GM10248 (cell line): ENCODE data around the gene PDE4D.

Source experiments
- CTCF ChIA-PET: fragments of 300-600 bp; sonication (Branson Sonifier 250); formaldehyde crosslinking; extraction: SDS; loops from one replicate; lab custom pipeline; 2021; ENCODE audit warnings: antibody characterized with exemption; lab: Yijun Ruan, JAX
- POLR2A ChIA-PET: fragments of 350-650 bp; sonication (Branson Sonifier 250); formaldehyde crosslinking; extraction: SDS; loops from one replicate; lab custom pipeline; 2020; ENCODE audit warnings: antibody characterized with exemption; lab: Yijun Ruan, JAX
- DNase-seq: peaks from one replicate; pipeline ENCODE4 v3.0.0; 2012; ENCODE audit errors: extremely low spot score
- CTCF ChIP-seq: IDR thresholded peaks from 2 replicates; pipeline ENCODE4 v1.5.1; 2012; ENCODE audit warnings: mild to moderate bottlenecking, low read depth; ENCODE audit errors: extremely low read depth, missing control alignments, control extremely low read depth

PDE4D gene

GRCh38 chr5:59275170-59275509 lies 618.4 kb downstream of the PDE4D start:
- POLR2A ChIA-PET: no interaction called here
- no peak for TF ChIP-seq CTCF
- no peak for DNase-seq
- CTCF ChIA-PET: interaction anchor here (3.3 kb wide), 1 partner anchor 9 kb away, joined by 11 read pairs; no protein-coding TSS in a partner anchor

- DNase-seq: no peak
- POLR2A ChIA-PET: no interaction called here
- TF ChIP-seq CTCF: no peak
- CTCF ChIA-PET: no interaction called here
Measured at GRCh38 chr5:59274106-59274636, 619.4 kb downstream of the PDE4D start.

- ChIA-PET CTCF (no interaction called here), POLR2A (no interaction called here)
- TF ChIP-seq CTCF: no peak
- no peak for DNase-seq
Measured at GRCh38 chr5:59272809-59273427, 620.6 kb downstream of the PDE4D start.

- CTCF ChIA-PET: interaction anchor here (0.7 kb wide), 2 partner anchors 9 to 14 kb away, joined by 3 read pairs; no protein-coding TSS in a partner anchor
- DNase-seq: no peak
- TF ChIP-seq CTCF: no peak
- POLR2A ChIA-PET: no interaction called here
Measured at GRCh38 chr5:59268756-59269415, 624.6 kb downstream of the PDE4D start.

- ChIA-PET POLR2A (no interaction called here), CTCF (interaction anchor here (1.1 to 3.1 kb wide), 4 partner anchors 10 to 61 kb away, joined by 3 to 11 read pairs (median 4); no protein-coding TSS in a partner anchor)
- no peak for DNase-seq
- no peak for TF ChIP-seq CTCF
Measured at GRCh38 chr5:59267033-59267432, 626.5 kb downstream of the PDE4D start.

- POLR2A ChIA-PET: no interaction called here
- no peak for TF ChIP-seq CTCF
- no peak for DNase-seq
- CTCF ChIA-PET: interaction anchor here (0.9 to 3.1 kb wide), 5 partner anchors 10 to 85 kb away, joined by 3 to 11 read pairs (median 4); no protein-coding TSS in a partner anchor
Measured at GRCh38 chr5:59266410-59266809, 627.1 kb downstream of the PDE4D start.
